HEK293 (cell line): ENCODE measurements around the gene SMIM13.

Experiments
- CTCF ChIA-PET: fragments of 350-600 bp; formaldehyde crosslinking; extraction: SDS; loops from one replicate; lab custom pipeline; 2021; ENCODE audit warnings: antibody characterized with exemption; lab: Yijun Ruan, JAX
- POLR2A ChIA-PET: fragments of 300-600 bp; formaldehyde crosslinking; extraction: SDS; loops from one replicate; lab custom pipeline; 2020; ENCODE audit warnings: antibody characterized with exemption, inconsistent platforms; lab: Yijun Ruan, JAX
- H3K27ac ChIP-seq: fragments of 200-500 bp; sonication (Bioruptor generic); 2 replicates; pipeline ENCODE4 v1.5.1; 2014; ENCODE audit warnings: low read depth, low read length, control low read depth, inconsistent platforms; ENCODE audit errors: extremely low read depth
- H3K36me3 ChIP-seq, 2 experiments: fragments of 200-500 bp in 1 of 2; sonication (Bioruptor generic) in 1 of 2; 1 replicate in 1 of 2; 2 replicates in 1 of 2; pipeline ENCODE4 v1.5.1; 2014 to 2017; ENCODE audit warnings: inconsistent platforms in 2 of 2, low read length in 2 of 2; ENCODE audit not compliant: control insufficient read depth in 2 of 2, insufficient read depth in 1 of 2
- H3K4me1 ChIP-seq: fragments of 200-500 bp; sonication (Bioruptor generic); 2 replicates; pipeline ENCODE4 v1.5.1; 2014; ENCODE audit warnings: mild to moderate bottlenecking, low read length, inconsistent platforms; ENCODE audit not compliant: control insufficient read depth, insufficient read depth
- H3K4me3 ChIP-seq: 2 replicates; pipeline ENCODE4 v1.5.1; 2011; ENCODE audit warnings: low read depth, mild to moderate bottlenecking, control low read depth, low read length, moderate library complexity
- H3K9me3 ChIP-seq: fragments of 200-500 bp; sonication (Bioruptor generic); 2 replicates; pipeline ENCODE4 v1.5.1; 2014; ENCODE audit warnings: low read depth, low read length, inconsistent platforms; ENCODE audit not compliant: control insufficient read depth, insufficient read depth
- EGR2 ChIP-seq: fragments of 450-650 bp; formaldehyde crosslinking; IDR thresholded peaks from 2 replicates; pipeline ENCODE4 v1.5.1; 2016; ENCODE audit warnings: low read depth, missing biosample characterization, missing genetic modification characterization
- FEZF1 ChIP-seq: fragments of 450-650 bp; formaldehyde crosslinking; IDR thresholded peaks from 2 replicates; pipeline ENCODE4 v1.5.1; 2016; ENCODE audit warnings: missing biosample characterization, missing genetic modification characterization
- GLI2 ChIP-seq: fragments of 450-650 bp; formaldehyde crosslinking; IDR thresholded peaks from 2 replicates; pipeline ENCODE4; 2017; ENCODE audit warnings: missing biosample characterization, missing genetic modification characterization, low read depth, borderline replicate concordance
- HIC1 ChIP-seq: fragments of 450-650 bp; formaldehyde crosslinking; IDR thresholded peaks from 2 replicates; pipeline ENCODE4 v1.5.1; 2016; ENCODE audit warnings: missing biosample characterization, missing genetic modification characterization
- KLF8 ChIP-seq: fragments of 450-650 bp; formaldehyde crosslinking; IDR thresholded peaks from 2 replicates; pipeline ENCODE4 v1.5.1; 2016; ENCODE audit warnings: missing biosample characterization, missing genetic modification characterization
- ZBTB7A ChIP-seq: fragments of 450-650 bp; formaldehyde crosslinking; IDR thresholded peaks from 2 replicates; pipeline ENCODE4 v1.5.1; 2016; ENCODE audit warnings: low read depth, missing biosample characterization, missing genetic modification characterization
- ZFHX2 ChIP-seq: fragments of 450-650 bp; formaldehyde crosslinking; conservative IDR thresholded peaks from 2 replicates; pipeline ENCODE4 v1.5.1; 2016; ENCODE audit warnings: missing biosample characterization, missing genetic modification characterization
- ZNF10 ChIP-seq: fragments of 450-650 bp; formaldehyde crosslinking; IDR thresholded peaks from 2 replicates; pipeline ENCODE4 v1.5.1; 2017; ENCODE audit warnings: missing biosample characterization, missing genetic modification characterization
- ZNF174 ChIP-seq: fragments of 450-650 bp; formaldehyde crosslinking; IDR thresholded peaks from 2 replicates; pipeline ENCODE4 v1.5.0; 2017; ENCODE audit warnings: missing biosample characterization, mild to moderate bottlenecking, missing genetic modification characterization
- ZNF24 ChIP-seq: fragments of 450-650 bp; formaldehyde crosslinking; IDR thresholded peaks from 2 replicates; pipeline ENCODE4 v1.5.1; 2016; ENCODE audit warnings: missing biosample characterization, missing genetic modification characterization
- ZNF37A ChIP-seq: fragments of 450-650 bp; IDR thresholded peaks from 2 replicates; pipeline ENCODE4 v1.5.1; 2018; ENCODE audit warnings: missing biosample characterization, missing genetic modification characterization
- ZNF48 ChIP-seq: fragments of 450-650 bp; formaldehyde crosslinking; IDR thresholded peaks from 2 replicates; pipeline ENCODE4 v1.5.1; 2016; ENCODE audit warnings: missing biosample characterization, missing genetic modification characterization
- ZNF544 ChIP-seq: fragments of 450-650 bp; formaldehyde crosslinking; IDR thresholded peaks from 2 replicates; pipeline ENCODE4 v1.5.0; 2017; ENCODE audit warnings: missing biosample characterization, missing genetic modification characterization
- ZNF747 ChIP-seq: fragments of 450-650 bp; formaldehyde crosslinking; IDR thresholded peaks from 2 replicates; pipeline ENCODE4 v1.5.1; 2016; ENCODE audit warnings: missing biosample characterization, missing genetic modification characterization
- ZNF785 ChIP-seq: fragments of 450-650 bp; formaldehyde crosslinking; IDR thresholded peaks from 2 replicates; pipeline ENCODE4 v1.5.1; 2016; ENCODE audit warnings: missing biosample characterization, missing genetic modification characterization
- ZNF843 ChIP-seq: fragments of 450-650 bp; formaldehyde crosslinking; IDR thresholded peaks from 2 replicates; pipeline ENCODE4 v1.5.1; 2016; ENCODE audit warnings: missing biosample characterization, missing genetic modification characterization
- TF ChIP-seq, protein P1 (sequence below): fragments of 450-650 bp; formaldehyde crosslinking; IDR thresholded peaks from 2 replicates; pipeline ENCODE4 v1.5.1; 2016; ENCODE audit warnings: missing biosample characterization, missing genetic modification characterization
- TF ChIP-seq, protein P2 (sequence below): fragments of 450-650 bp; formaldehyde crosslinking; conservative IDR thresholded peaks from 2 replicates; pipeline ENCODE4 v1.5.1; 2016; ENCODE audit warnings: low read depth, missing biosample characterization, missing genetic modification characterization
- TF ChIP-seq, protein P3 (sequence below): fragments of 450-650 bp; IDR thresholded peaks from 2 replicates; pipeline ENCODE4 v1.5.1; 2018; ENCODE audit warnings: missing biosample characterization, missing genetic modification characterization

SMIM13 gene

DNA sequence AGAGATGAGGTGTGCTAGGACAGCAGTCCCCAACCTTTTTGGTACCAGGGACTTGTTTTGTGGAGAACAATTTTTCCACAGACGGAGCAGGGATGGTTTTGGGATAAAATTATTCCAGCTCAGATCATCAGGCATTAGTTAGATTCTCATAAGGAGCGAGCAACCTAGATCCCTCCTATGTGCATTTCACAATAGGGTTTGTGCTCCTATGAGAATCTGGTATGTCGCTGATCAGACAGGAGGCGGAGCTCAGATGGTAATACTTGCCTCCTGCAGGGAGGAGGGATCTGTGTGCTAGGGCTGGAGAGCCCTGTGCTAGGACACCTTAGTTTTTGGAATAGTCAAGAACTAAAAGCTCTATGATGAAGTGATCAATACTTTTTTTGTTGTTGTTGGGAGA is 2.5 kb downstream of the SMIM13 start (continued):
- TF ChIP-seq, protein P1, sequence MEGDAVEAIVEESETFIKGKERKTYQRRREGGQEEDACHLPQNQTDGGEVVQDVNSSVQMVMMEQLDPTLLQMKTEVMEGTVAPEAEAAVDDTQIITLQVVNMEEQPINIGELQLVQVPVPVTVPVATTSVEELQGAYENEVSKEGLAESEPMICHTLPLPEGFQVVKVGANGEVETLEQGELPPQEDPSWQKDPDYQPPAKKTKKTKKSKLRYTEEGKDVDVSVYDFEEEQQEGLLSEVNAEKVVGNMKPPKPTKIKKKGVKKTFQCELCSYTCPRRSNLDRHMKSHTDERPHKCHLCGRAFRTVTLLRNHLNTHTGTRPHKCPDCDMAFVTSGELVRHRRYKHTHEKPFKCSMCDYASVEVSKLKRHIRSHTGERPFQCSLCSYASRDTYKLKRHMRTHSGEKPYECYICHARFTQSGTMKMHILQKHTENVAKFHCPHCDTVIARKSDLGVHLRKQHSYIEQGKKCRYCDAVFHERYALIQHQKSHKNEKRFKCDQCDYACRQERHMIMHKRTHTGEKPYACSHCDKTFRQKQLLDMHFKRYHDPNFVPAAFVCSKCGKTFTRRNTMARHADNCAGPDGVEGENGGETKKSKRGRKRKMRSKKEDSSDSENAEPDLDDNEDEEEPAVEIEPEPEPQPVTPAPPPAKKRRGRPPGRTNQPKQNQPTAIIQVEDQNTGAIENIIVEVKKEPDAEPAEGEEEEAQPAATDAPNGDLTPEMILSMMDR (tag by site-specific recombination) = no peak
- TF ChIP-seq ZNF174 (tag by site-specific recombination) (no peak), ZNF48 (tag by site-specific recombination) (no peak)
- TF ChIP-seq, protein P2, sequence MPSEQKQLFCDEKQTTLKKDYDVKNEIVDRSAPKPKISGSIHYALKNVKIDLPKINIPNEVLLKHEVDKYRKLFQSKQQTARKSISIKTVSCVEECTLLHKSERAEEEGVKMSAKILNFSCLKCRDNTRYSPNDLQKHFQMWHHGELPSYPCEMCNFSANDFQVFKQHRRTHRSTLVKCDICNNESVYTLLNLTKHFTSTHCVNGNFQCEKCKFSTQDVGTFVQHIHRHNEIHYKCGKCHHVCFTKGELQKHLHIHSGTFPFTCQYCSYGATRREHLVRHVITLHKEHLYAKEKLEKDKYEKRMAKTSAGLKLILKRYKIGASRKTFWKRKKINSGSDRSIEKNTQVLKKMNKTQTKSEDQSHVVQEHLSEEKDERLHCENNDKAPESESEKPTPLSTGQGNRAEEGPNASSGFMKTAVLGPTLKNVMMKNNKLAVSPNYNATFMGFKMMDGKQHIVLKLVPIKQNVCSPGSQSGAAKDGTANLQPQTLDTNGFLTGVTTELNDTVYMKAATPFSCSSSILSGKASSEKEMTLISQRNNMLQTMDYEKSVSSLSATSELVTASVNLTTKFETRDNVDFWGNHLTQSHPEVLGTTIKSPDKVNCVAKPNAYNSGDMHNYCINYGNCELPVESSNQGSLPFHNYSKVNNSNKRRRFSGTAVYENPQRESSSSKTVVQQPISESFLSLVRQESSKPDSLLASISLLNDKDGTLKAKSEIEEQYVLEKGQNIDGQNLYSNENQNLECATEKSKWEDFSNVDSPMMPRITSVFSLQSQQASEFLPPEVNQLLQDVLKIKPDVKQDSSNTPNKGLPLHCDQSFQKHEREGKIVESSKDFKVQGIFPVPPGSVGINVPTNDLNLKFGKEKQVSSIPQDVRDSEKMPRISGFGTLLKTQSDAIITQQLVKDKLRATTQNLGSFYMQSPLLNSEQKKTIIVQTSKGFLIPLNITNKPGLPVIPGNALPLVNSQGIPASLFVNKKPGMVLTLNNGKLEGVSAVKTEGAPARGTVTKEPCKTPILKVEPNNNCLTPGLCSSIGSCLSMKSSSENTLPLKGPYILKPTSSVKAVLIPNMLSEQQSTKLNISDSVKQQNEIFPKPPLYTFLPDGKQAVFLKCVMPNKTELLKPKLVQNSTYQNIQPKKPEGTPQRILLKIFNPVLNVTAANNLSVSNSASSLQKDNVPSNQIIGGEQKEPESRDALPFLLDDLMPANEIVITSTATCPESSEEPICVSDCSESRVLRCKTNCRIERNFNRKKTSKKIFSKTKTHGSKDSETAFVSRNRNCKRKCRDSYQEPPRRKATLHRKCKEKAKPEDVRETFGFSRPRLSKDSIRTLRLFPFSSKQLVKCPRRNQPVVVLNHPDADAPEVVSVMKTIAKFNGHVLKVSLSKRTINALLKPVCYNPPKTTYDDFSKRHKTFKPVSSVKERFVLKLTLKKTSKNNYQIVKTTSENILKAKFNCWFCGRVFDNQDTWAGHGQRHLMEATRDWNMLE (tag by site-specific recombination) = no peak
- TF ChIP-seq, all 188 proteins: peak for 5

DNA sequence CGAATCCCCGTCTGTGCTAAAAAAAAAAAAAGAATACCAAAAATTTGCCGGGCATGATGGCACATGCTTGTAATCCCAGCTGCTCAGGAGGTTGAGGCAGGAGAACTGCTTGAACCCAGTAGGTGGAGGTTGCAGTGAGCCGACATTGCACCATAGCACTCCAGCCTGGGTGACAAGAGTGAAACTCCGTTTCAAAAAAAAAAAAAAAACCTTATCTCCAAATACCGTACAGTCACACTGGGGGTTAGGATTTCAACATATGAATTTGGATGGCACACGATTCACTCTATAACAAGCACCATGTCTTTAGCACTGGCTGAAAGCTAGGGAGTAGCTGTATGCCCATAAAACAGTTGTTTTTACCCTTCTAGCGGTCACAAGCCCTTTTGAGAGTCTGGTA is 3.8 kb downstream of the SMIM13 start:
- ChIA-PET POLR2A (interaction anchor here (0.7 kb wide), 1 partner anchor 38 kb away, joined by 3 read pairs; no protein-coding TSS in a partner anchor), CTCF (interaction anchor here (0.6 to 2.3 kb wide), 5 partner anchors 28 to 431 kb away, joined by 3 to 8 read pairs (median 3); no protein-coding TSS in a partner anchor)
- Histone ChIP-seq H3K27ac (no peak overlapping the region), H3K4me1 (peaks cover 4% of the 10 kb centered on the region; the same call in 1 of the 2 replicates), H3K9me3 (no peaks in the 10 kb centered on the region), H3K36me3 (peaks cover 0 to 9% of the 10 kb centered on the region in 2 experiments; a peak in 2 of 3 replicates), H3K4me3 (no peak overlapping the region)
- TF ChIP-seq KLF8 (tag by site-specific recombination) = no peak
- no peak for TF ChIP-seq HIC1 (tag by site-specific recombination)
- no peak for TF ChIP-seq ZBTB7A

DNA sequence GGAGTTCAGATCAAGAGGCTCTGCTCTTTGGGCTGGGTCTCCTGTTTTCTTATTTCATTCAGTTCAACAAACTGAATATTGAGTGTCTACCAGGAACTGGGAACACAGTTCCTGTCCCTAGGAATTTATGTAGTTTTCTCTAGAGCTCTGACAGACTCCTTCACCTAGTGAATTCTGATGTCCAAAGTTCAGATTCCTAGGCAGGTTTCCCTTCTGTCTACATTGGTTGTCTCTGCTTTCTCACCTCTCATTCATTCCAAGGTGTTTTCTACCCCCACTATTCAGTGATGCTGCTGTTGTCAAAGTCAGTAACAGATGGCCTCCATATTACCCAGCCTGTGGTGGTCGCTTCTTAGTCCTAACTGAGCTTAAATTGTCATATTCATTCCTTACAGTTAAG is 4.4 kb downstream of the SMIM13 start:
- peaks cover 4% of the 10 kb centered on the region; the same call in 1 of the 2 replicates for H3K4me1 ChIP-seq
- TF ChIP-seq ZNF10 (tag by site-specific recombination) (peak; percentile 60; the same call in 1 of the 2 replicates), ZNF843 (no peak)
- H3K4me3 ChIP-seq = no peak overlapping the region
- no peaks in the 10 kb centered on the region for H3K9me3 ChIP-seq
- no peak overlapping the region for H3K27ac ChIP-seq
- POLR2A ChIA-PET = interaction anchor here (0.7 kb wide), 1 partner anchor 38 kb away, joined by 3 read pairs; no protein-coding TSS in a partner anchor
- H3K36me3 ChIP-seq = peaks cover 0 to 9% of the 10 kb centered on the region in 2 experiments; a peak in 2 of 3 replicates
- CTCF ChIA-PET = interaction anchor here (0.6 to 1.1 kb wide), 5 partner anchors 29 to 430 kb away, joined by 3 to 4 read pairs (median 3); no protein-coding TSS in a partner anchor

GRCh38 chr6:11101417-11101816 is 7.8 kb downstream of the SMIM13 start:
- POLR2A ChIA-PET = interaction anchor here (0.7 kb wide), 1 partner anchor 11 kb away, joined by 8 read pairs; no protein-coding TSS in a partner anchor
- TF ChIP-seq GLI2 (tag by site-specific recombination) (no peak), ZFHX2 (tag by site-specific recombination) (no peak), EGR2 (tag by site-specific recombination) (no peak), ZNF24 (tag by site-specific recombination) (no peak), ZNF544 (tag by site-specific recombination) (no peak), ZNF785 (tag by site-specific recombination) (no peak), FEZF1 (tag by site-specific recombination) (no peak), ZNF747 (no peak), ZNF37A (no peak)
- TF ChIP-seq, protein P3, sequence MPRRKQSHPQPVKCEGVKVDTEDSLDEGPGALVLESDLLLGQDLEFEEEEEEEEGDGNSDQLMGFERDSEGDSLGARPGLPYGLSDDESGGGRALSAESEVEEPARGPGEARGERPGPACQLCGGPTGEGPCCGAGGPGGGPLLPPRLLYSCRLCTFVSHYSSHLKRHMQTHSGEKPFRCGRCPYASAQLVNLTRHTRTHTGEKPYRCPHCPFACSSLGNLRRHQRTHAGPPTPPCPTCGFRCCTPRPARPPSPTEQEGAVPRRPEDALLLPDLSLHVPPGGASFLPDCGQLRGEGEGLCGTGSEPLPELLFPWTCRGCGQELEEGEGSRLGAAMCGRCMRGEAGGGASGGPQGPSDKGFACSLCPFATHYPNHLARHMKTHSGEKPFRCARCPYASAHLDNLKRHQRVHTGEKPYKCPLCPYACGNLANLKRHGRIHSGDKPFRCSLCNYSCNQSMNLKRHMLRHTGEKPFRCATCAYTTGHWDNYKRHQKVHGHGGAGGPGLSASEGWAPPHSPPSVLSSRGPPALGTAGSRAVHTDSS (tag by site-specific recombination) = no peak

More at GRCh38 chr6:11101417-11101816, 7.8 kb downstream of the SMIM13 start:
- Histone ChIP-seq H3K4me1 (peaks cover 8% of the 10 kb centered on the region; the same call in 1 of the 2 replicates), H3K36me3 (peaks cover 0 to 9% of the 10 kb centered on the region in 2 experiments; a peak in 2 of 3 replicates), H3K4me3 (no peak overlapping the region), H3K9me3 (no peaks in the 10 kb centered on the region), H3K27ac (no peak overlapping the region)
- CTCF ChIA-PET = interaction anchor here (0.7 to 1.4 kb wide), 4 partner anchors 27 to 394 kb away, joined by 3 to 4 read pairs (median 4); no protein-coding TSS in a partner anchor
